ENCODE data around the gene CTRB1.
"Not testable (repeated sequence)": the region's sequence is repeated elsewhere in the genome, so short reads cannot be mapped to it uniquely, and the experiment has no call there.

CTRB1 gene

DNA sequence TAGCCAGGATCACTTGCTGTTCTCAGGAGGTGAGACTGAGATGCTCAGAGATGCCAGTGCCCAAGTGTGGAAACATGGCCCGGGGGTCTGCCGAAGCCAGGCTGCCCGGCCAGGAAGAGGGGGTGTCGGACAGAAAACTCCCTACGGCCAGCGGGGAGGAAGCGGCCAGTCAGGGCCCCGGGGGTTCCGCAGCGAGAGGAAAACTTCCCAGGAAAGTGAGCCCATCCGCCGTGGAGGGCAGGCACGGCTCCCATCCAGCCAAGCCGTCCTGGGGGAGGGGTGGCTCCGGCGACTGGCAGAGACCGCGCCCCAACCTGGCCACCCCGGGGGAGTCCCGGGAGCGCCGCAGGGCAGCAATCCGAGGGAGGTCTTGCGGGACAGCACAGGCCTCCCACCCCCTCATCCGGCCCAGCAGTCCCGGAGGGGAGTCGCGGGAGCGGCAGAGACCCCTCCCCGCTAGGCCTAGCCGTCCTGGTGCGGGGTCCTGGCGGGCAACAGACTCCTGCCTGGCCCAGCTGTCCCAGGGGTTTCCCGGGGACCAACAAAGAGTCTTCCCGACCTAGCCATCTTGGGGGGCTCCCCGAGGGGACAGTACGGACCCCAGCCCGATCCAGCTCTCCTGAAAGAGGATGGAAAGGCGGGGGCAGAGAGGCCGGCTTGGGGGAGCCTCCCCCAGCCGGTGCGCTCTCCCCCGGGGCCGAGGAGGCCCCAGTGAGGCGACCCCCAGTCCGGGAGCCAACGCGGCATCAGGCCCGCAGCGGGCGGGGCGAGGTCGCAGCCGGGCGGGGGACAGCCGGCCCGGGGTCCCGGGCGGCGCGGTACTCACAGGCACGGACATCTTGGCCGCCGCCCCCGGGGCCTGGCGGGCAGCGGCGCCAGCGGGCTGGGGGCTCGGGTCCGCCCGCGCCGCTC lies 46.5 kb downstream of the CTRB1 start:
- in situ Hi-C loops (cut with MboI; ENCODE audit: low pct_unique_long_range_greater_than_20kb, low sequenced_read_pairs, unreplicated experiment): no loop called here
- TF ChIP-seq, protein P1, sequence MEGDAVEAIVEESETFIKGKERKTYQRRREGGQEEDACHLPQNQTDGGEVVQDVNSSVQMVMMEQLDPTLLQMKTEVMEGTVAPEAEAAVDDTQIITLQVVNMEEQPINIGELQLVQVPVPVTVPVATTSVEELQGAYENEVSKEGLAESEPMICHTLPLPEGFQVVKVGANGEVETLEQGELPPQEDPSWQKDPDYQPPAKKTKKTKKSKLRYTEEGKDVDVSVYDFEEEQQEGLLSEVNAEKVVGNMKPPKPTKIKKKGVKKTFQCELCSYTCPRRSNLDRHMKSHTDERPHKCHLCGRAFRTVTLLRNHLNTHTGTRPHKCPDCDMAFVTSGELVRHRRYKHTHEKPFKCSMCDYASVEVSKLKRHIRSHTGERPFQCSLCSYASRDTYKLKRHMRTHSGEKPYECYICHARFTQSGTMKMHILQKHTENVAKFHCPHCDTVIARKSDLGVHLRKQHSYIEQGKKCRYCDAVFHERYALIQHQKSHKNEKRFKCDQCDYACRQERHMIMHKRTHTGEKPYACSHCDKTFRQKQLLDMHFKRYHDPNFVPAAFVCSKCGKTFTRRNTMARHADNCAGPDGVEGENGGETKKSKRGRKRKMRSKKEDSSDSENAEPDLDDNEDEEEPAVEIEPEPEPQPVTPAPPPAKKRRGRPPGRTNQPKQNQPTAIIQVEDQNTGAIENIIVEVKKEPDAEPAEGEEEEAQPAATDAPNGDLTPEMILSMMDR (IDR thresholded peaks at IDR 0.05; ENCODE audit: extremely low read depth, insufficient read depth, missing control alignments): no peak
- DNase-seq (ENCODE audit: low spot score): no peak

DNA sequence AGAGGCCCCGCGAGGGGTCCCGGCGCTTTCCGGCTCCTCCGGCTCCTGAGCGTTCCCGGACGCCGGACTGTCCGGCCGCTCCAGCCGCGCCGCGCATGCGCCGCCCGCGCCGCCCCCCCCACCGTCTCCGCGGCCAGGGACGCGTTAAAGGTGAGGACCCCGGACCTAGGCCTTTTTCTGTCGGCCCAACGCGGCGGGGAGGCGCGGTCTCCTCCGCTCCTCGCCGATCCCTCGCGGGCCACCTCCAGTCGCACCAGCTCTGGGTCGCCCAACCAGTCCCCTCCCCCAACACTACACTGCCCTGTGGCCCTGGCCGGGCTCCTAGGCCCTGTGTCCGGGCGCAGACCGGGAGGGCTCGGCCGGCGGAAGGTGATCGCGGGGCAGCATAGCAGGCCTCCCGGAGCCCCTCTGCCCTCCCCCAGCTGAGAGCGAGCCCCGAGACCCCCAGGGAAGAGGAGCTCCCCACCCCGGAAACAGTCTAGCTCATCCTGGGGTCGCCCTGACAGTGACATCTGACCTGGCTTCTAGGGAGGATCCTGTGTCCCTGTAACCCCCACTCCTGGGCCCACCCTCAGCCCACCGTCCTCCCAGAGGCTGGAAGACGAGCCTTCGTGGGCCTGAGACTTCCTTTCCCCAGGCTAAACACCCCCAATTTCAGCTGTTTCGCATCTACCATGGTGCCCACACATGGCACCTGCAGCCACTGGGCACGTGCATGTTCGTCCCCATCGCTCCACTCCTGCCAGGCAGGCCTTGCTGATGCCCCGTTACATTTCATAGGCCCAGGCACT lies 47.3 kb downstream of the CTRB1 start:
- TF ChIP-seq, protein P1 (IDR thresholded peaks at IDR 0.05; ENCODE audit: extremely low read depth, insufficient read depth, missing control alignments): no peak
- DNase-seq (ENCODE audit: low spot score): peak; percentile 96
- in situ Hi-C loops (cut with MboI; ENCODE audit: low pct_unique_long_range_greater_than_20kb, low sequenced_read_pairs, unreplicated experiment): no loop called here

DNA sequence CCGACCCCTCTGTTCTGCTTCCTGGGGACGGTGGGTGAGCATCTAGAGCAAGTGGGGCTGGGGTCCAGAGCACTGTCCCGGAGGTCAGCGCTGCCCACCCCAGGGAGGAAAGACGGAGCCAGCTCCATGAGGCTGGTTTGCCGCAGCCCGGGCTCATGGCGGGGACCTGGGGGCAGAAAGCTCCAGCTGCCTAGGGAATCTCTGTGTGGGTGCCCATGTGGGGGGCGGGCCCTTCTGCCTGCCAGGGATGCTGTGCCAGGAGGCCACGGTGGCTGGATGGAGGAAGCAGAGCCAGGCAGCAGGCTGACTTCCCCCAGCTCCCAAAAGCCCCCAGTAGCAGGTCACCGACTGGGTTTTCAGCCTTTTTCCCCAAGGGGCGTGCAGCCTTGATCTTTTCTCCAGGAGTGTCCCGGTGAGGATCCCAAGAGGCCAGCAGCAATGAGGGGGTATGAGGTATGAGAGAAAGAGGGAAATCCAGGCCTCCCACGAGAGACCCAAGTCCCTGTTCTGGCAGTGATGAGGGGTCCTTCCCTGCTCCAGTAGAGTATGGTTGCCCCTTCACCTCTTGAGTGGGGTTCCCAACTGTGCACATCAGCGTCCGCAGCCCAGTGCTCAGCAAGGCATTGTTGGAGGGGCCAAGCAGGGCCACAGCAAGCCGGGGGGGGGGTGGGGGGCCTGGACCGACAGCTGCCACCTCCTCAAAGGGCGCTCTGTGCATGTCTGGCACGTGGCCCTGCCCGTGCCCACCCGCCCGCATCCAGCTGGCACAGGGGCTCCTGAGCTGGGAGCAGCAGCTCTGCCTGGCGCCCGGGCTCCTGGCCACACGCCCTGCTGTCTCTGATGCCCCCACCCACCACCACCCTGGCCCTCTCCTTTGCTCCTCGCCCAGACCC lies 48.2 kb downstream of the CTRB1 start:
- in situ Hi-C loops (cut with MboI; ENCODE audit: low pct_unique_long_range_greater_than_20kb, low sequenced_read_pairs, unreplicated experiment): no loop called here
- TF ChIP-seq, protein P1 (IDR thresholded peaks at IDR 0.05; ENCODE audit: extremely low read depth, insufficient read depth, missing control alignments): no peak
- DNase-seq (ENCODE audit: low spot score): no peak

DNA sequence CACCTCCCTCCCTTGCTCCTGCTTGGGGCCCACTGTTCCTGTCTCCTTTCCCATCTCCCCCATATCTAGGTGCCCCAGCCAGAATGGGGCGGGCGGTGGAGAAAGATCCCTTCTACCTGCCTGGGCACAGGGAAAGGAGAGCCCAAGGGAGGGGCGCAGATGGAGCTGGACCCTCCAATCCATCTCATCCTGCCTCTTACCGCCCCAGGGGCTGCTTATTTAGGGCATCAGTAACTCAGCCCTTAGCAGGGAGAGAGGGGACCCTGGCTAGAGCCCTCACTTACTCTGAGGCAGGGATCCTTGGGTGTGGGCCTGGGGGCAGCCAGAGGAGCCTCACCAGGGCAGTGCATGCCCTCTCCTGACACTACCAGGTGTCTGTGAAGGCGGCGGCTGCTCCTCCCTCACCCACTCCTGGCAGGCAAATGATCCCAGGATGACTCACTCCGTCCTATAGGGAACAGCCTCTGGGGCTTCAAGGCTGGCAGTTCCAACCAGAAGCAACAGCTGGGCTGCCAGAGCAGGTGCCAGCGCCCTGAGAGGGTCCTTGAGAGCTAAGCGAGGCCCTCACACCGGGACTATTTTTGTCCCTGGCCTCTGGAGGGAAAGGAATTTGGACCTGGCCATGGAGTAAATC lies 49.0 kb downstream of the CTRB1 start:
- TF ChIP-seq, protein P1 (IDR thresholded peaks at IDR 0.05; ENCODE audit: extremely low read depth, insufficient read depth, missing control alignments): no peak
- peak; percentile 40 for DNase-seq (ENCODE audit: low spot score)
- in situ Hi-C loops (cut with MboI; ENCODE audit: low pct_unique_long_range_greater_than_20kb, low sequenced_read_pairs, unreplicated experiment): no loop called here

DNA sequence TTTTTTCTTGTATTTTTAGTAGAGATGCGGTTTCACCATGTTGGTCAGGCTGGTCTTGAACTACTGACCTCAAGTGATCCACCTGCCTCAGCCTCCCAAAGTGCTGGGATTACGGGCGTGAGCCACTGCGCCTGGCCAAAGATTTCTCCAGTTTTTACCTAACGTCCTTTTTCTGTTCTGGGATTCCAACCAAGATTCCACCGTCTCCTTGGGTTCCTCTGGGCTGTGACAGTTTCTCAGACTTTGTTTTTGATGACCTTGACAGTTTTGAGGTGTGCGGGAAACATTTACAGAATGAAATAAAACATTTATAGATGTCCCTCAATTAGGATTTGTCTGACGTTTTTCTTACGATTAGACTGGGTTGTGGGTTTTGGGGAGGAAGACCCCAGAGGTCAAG lies 50.6 kb downstream of the CTRB1 start:
- DNase-seq (ENCODE audit: low spot score); in situ Hi-C loops (cut with MboI; ENCODE audit: low pct_unique_long_range_greater_than_20kb, low sequenced_read_pairs, unreplicated experiment): not testable (repeated sequence)

DNA sequence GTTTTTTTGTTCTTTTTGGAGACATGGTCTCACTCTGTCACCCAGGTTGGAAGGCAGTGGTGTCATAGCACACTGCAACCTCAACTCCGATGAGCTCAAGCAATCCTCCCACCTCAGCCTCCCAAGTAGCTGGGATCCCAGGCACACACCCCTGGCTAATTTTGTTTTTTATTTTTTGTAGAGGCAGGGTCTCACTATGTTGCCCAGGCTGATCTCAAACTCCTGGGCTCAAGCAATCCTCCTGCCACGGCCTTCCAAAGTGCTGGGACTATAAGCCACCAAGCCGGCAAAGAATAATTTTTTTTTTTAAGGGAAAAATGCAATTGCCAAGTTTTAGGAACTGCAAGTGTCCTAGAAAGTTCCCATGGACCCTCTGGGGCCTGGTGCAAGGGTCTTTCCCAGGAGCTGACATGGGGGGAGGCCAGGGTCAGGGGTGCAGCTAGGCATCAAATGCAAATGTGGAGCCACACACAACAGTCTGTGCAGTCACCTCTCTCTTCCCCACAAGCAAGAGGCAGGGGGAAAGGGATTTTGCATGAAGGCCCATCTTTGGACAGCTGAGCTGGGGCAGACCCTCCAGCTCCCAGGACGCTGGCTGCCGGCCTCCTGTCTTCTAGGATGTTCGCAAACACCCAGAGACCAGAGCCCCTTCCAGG lies 52.8 kb downstream of the CTRB1 start:
- TF ChIP-seq, protein P1 (IDR thresholded peaks at IDR 0.05; ENCODE audit: extremely low read depth, insufficient read depth, missing control alignments): no peak
- no peak for DNase-seq (ENCODE audit: low spot score)
- in situ Hi-C loops (cut with MboI; ENCODE audit: low pct_unique_long_range_greater_than_20kb, low sequenced_read_pairs, unreplicated experiment): no loop called here
